Testis (tissue), 3 donors: Measurements from ENCODE around the gene ITPA. TPM values are rescaled to one million over a fixed set of nuclear protein-coding genes. Genes with fewer than 3 reads are reported as not detected.
"Not testable (repeated sequence)": the region's sequence is repeated elsewhere in the genome, so short reads cannot be mapped to it uniquely, and the experiment has no call there.

Source experiments
- DNase-seq: peaks from one replicate; pipeline ENCODE4 v3.0.0-alpha.2; 2019
- H3K27ac ChIP-seq, 2 donors: fragments of 200-600 bp; sonication (generic); one replicate each; pipeline ENCODE4 v1.5.1; 2019
- H3K27me3 ChIP-seq: fragments of 200-600 bp; sonication (generic); one replicate; pipeline ENCODE4 v1.5.1; 2019
- H3K36me3 ChIP-seq: fragments of 200-600 bp; sonication (generic); one replicate; pipeline ENCODE4 v1.5.1; 2017; ENCODE audit warnings: low read depth; ENCODE audit errors: missing control alignments
- H3K4me1 ChIP-seq: fragments of 200-600 bp; sonication (generic); one replicate; pipeline ENCODE4 v1.5.1; 2019
- H3K4me3 ChIP-seq, 2 donors: fragments of 200-600 bp; sonication (generic); one replicate each; pipeline ENCODE4 v1.5.1; 2017 to 2019
- H3K9me3 ChIP-seq: fragments of 200-600 bp; sonication (generic); one replicate; pipeline ENCODE4 v1.5.1; 2017
- POLR2A ChIP-seq: fragments of 450-650 bp; IDR thresholded peaks from one replicate; pipeline ENCODE4 v1.6.1; 2017; ENCODE audit warnings: antibody characterized with exemption, mild to moderate bottlenecking, moderate library complexity
- WGBS, 2 donors: methylation state at CpG; one replicate each; pipeline ENCODE4 v1.1.5; 2018; 5-methylcytosine and 5-hydroxymethylcytosine counted together
- intact Hi-C: fragments of 100-400 bp; cut with DNase I; formaldehyde crosslinking; loops from one replicate; pipeline ENCODE4 v1.15.1; 2023; ENCODE audit warnings: low total_unique reads
- polyA plus RNA-seq: library from polyadenylated mRNA; stranded (reverse); fragments of 350-450 nt; fragmentation: Illumina TruSeq; extraction: RNeasy Lipid Tissue Mini Kit (QIAGEN cat#74804); gene quantifications from one replicate; pipeline ENCODE4 v1.2.3, GENCODE V29; 2014; ENCODE audit warnings: low read depth, low replicate concordance; ENCODE audit not compliant: insufficient read depth
- total RNA-seq, 2 donors: library from RNA; depleted of rRNA; stranded (reverse); fragments of >200 nt; gene quantifications; one replicate each; pipeline ENCODE4 v1.2.3, GENCODE V29; 2016
- TF ChIP-seq, protein P1 (sequence below), 3 experiments: fragments of 450-650 bp in 2 of 3; fragments of 200-600 bp in 1 of 3; sonication (generic) in 1 of 3; IDR thresholded peaks; one replicate each; pipeline ENCODE4 v1.5.1; 2016 to 2019; ENCODE audit warnings: antibody characterized with exemption in 3 of 3, mild to moderate bottlenecking in 2 of 3, moderate library complexity in 1 of 3

The ITPA gene
- total and polyA plus RNA-seq, 3 donors from 2014 or later: 36.4 to 49.8 (median 42.2) TPM

DNA sequence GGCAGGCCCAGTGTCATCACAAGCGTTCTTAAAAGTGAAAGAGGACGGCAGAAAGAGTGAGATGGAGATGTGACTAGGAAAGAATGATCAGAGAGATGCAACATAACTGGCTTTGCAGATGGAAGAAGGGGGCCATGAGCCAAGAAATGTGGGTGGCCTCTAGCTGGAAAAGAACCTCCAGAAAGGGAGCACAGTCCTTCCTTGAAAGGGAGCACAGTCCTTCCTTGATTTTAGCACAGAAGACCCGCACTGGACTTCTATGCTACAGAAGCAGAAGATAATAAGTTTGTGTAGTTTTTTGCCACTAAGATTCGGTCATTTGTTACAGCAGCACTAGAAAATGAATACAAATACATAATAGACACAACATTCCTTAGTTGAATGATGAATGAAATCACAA is 29.0 kb upstream of the ITPA start:
- Histone ChIP-seq H3K27me3 (no peaks in the 10 kb centered on the region), H3K27ac (no peak overlapping the region), H3K36me3 (no peaks in the 10 kb centered on the region), H3K4me1 (no peaks in the 10 kb centered on the region), H3K4me3 (no peak overlapping the region), H3K9me3 (no peaks in the 10 kb centered on the region)
- intact Hi-C loops: no loop called here
- WGBS, 2 donors: 77 to 88% methylated on average over 4 of the region's 4 CpGs
- no peak for TF ChIP-seq POLR2A
- TF ChIP-seq, protein P1, sequence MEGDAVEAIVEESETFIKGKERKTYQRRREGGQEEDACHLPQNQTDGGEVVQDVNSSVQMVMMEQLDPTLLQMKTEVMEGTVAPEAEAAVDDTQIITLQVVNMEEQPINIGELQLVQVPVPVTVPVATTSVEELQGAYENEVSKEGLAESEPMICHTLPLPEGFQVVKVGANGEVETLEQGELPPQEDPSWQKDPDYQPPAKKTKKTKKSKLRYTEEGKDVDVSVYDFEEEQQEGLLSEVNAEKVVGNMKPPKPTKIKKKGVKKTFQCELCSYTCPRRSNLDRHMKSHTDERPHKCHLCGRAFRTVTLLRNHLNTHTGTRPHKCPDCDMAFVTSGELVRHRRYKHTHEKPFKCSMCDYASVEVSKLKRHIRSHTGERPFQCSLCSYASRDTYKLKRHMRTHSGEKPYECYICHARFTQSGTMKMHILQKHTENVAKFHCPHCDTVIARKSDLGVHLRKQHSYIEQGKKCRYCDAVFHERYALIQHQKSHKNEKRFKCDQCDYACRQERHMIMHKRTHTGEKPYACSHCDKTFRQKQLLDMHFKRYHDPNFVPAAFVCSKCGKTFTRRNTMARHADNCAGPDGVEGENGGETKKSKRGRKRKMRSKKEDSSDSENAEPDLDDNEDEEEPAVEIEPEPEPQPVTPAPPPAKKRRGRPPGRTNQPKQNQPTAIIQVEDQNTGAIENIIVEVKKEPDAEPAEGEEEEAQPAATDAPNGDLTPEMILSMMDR (IDR thresholded peaks at IDR 0.05): no peak
- no peak for DNase-seq

DNA sequence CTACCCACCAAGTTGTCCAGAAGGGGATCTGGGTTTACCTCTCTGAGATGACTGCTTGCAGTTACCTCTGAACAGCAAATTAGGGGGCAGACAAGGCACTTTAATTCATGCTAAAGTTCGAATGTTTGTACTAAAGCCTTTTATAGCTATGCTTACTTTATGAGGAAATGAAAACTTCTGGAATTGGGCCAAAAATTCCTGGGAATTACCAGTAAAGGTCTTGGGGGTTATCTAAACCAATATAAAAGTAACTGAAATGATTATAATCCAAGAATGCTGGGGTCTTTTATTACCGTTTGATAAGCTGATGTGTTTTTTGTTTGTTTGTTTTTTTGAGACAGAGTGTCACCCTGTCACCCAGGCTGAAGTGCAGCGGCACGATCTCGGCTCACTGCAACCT is 28.0 kb upstream of the ITPA start:
- TF ChIP-seq POLR2A: no peak
- intact Hi-C loops: no loop called here
- Histone ChIP-seq H3K36me3 (no peaks in the 10 kb centered on the region), H3K27me3 (no peaks in the 10 kb centered on the region), H3K9me3 (no peaks in the 10 kb centered on the region), H3K27ac (no peak overlapping the region), H3K4me1 (no peaks in the 10 kb centered on the region), H3K4me3 (no peak overlapping the region)
- WGBS, 2 donors: 85% methylated on average over 5 of the region's 5 CpGs
- DNase-seq: no peak

DNA sequence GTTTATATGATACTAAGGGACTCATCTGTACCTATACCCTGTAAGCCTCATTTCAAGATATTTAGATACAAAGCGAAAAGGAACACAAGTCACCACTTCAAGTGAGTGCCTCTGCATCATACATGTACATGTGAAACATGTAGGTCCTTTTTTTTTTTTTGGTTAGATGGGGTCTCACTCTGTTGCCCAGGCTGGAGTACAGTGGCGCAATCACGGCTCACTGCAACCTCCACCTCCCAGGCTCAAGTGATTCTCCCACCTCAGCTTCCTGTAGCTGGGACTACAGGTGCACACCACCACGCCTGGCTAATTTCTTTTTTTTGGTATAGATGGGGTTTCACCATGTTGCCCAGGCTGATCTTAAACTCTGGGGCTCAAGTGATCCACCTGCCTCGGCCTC is 26.9 kb upstream of the ITPA start:
- H3K4me3 ChIP-seq, H3K27ac ChIP-seq, DNase-seq, intact Hi-C loops, H3K9me3 ChIP-seq, H3K36me3 ChIP-seq, H3K4me1 ChIP-seq, H3K27me3 ChIP-seq: not testable (repeated sequence)
- 96% methylated on average over 5 of the region's 5 CpGs for WGBS, 2 donors

DNA sequence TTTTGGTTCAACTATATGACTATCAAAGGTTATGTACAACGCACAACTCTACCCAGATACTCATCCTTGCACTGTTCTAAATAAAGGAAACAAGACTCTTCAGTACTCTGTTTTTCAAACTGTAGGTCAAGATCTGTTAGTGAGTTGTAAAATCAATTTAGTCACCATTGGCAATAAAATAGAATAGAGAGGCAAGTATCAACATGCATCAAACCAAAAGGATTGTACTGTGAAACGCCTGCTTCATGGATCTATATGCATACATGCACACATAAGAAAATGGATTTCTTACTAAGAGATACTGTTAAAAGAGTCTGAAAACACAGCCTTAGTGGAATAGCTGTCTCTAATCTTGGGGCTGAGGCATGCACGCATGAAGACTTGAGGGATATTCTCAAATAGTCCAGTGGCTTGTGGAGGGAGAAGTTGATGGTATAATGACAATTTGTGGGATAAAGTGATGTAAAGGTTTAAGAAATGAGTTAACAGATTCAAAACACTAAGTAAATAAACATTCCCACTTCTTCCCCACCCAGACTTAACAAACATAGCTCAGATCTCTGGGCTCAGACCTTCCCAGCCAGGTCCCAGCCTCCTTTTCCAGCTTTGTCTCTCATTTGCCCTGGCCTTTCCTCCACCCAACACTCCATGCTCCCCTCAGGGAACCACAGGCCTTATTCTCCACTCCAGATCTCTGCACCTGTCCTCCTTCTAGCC is 25.2 kb upstream of the ITPA start:
- Histone ChIP-seq H3K4me3 (no peak overlapping the region), H3K4me1 (no peaks in the 10 kb centered on the region), H3K36me3 (no peaks in the 10 kb centered on the region), H3K27ac (no peak overlapping the region), H3K27me3 (no peaks in the 10 kb centered on the region), H3K9me3 (no peaks in the 10 kb centered on the region)
- no peak for TF ChIP-seq POLR2A
- TF ChIP-seq, protein P1 (IDR thresholded peaks at IDR 0.05): no peak
- intact Hi-C loops: no loop called here
- no peak for DNase-seq
- WGBS, 2 donors: 89 to 91% methylated on average over 3 of the region's 3 CpGs

DNA sequence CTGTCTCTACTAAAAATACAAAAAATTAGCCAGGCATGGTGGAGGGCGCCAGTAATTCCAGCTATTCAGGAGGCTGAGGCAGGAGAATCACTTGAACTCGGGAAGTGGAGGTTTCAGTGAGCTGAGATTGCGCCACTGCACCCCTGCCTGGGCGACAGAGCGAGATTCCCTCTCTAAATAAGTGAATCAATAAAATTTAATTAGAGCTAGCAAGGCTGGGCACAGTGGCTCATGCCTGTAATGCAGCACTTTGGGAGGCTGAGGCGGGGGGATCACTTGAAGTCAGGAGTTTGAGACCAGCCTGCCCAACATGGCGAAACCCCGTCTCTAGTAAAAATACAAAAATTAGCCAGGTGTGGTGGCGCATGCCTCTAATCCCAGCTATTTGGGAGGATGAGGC is 21.4 kb upstream of the ITPA start:
- H3K36me3 ChIP-seq, H3K9me3 ChIP-seq, H3K4me1 ChIP-seq, H3K27ac ChIP-seq, DNase-seq, H3K4me3 ChIP-seq, intact Hi-C loops, H3K27me3 ChIP-seq: not testable (repeated sequence)
- 91 to 98% methylated on average over 9 of the region's 9 CpGs for WGBS, 2 donors

DNA sequence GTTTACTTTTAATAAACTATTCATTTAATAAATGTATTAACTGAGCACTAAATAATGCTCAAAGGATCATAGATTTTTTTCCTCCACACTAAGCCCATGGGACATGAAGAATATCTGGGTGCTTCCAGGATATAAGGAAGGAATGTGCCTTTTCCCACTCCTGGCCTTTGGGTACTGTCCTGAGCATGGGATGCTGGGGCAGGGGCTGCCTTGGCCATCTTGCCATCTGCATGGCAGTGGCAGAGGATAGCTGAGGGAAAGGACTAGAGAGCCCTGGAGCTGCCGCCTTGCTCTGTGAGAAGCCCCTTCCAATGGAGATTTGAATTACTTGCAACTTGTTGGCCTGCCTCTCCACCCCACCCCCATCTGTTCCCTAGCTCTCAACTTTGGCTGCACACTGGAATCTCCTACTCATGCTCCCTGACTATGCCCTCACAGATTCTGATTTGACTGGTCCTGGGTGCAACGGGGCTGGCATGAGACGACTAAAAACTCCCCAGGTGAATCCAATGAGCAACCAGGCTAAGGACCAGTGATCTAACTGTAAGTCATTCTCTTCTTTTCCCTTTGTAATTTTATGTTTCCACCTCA is 20.4 kb upstream of the ITPA start:
- no peak for TF ChIP-seq POLR2A
- TF ChIP-seq, protein P1 (IDR thresholded peaks at IDR 0.05): no peak
- Histone ChIP-seq H3K27me3 (no peaks in the 10 kb centered on the region), H3K36me3 (no peaks in the 10 kb centered on the region), H3K4me1 (no peaks in the 10 kb centered on the region), H3K27ac (no peak overlapping the region), H3K4me3 (no peak overlapping the region), H3K9me3 (no peaks in the 10 kb centered on the region)
- 78 to 83% methylated on average over 3 of the region's 3 CpGs for WGBS, 2 donors
- DNase-seq: no peak
- intact Hi-C loops: no loop called here
